ENCODE results near the gene LRRC56.

- TF ChIP-seq CTCF (IDR thresholded peaks at IDR 0.05) = no peak
- no peak for TF ChIP-seq POLR2A (IDR thresholded peaks at IDR 0.05)
Measured at GRCh38 chr11:489610-490185, 47.6 kb upstream of the LRRC56 start.

Measured in lower leg skin (tissue), 3 donors.